HG03196 (cell line): ENCODE data around the gene WWOX.
"Not testable (repeated sequence)": the region's sequence is repeated elsewhere in the genome, so short reads cannot be mapped to it uniquely, and the experiment has no call there.

ENCODE experiments used
- ATAC-seq: cut with Tn5 transposase; IDR thresholded peaks from one replicate; pipeline ENCODE4 v1.9.1; 2021; ENCODE audit not compliant: unreplicated experiment

Gene WWOX

DNA sequence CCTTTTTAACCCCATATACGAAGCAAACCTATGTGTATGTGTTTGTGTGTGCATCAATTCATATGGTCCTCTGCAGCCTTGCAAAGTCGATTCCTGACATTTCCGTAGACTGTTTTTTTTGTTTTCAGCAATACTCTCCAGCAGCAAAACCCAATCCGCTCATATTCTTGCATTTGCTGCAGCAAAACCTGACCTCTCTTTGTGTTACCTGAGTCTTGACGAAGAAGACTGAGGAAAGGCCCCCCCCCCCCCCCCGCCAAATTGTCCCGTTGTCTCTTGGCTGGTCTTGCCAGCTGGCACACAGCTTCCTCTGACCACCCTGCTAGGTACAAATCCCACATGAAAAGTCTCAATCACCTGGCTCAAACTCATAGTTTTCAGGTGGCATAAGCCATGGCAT, 494.7 kb downstream of the WWOX start:
- no peak for ATAC-seq

DNA sequence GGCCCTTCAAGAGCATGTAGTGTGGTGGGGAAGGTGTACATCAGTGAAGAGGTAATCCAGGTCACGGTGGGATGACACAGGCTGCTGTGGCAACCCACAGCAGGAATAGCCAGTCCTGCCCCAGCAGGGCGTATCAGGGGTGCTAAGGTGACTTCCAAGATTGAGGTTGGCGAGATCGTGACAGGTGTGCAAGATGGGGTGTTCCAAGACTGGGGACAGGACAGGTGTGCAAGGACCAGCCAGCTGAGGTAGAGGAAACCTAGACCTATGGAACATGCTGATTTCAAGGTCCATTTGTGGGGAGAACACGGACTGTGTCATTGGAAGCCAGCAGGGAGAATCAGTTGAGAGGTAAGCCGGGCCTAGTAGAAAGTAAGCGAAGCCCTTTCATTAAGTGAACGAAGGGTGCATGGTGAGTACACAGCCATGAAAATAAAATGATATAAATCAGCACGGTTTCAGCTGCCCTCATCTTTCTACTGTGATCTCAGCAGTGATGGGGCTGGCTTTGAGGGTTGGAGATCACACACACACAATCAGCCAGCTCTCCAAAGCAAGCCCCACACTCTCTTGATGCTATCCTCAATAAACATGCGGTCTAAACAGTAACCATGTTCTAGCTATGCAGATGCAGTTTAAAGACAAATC, 497.0 kb downstream of the WWOX start:
- ATAC-seq = no peak

- no peak for ATAC-seq
Measured at GRCh38 chr16:78596996-78597422, 497.6 kb downstream of the WWOX start.

DNA sequence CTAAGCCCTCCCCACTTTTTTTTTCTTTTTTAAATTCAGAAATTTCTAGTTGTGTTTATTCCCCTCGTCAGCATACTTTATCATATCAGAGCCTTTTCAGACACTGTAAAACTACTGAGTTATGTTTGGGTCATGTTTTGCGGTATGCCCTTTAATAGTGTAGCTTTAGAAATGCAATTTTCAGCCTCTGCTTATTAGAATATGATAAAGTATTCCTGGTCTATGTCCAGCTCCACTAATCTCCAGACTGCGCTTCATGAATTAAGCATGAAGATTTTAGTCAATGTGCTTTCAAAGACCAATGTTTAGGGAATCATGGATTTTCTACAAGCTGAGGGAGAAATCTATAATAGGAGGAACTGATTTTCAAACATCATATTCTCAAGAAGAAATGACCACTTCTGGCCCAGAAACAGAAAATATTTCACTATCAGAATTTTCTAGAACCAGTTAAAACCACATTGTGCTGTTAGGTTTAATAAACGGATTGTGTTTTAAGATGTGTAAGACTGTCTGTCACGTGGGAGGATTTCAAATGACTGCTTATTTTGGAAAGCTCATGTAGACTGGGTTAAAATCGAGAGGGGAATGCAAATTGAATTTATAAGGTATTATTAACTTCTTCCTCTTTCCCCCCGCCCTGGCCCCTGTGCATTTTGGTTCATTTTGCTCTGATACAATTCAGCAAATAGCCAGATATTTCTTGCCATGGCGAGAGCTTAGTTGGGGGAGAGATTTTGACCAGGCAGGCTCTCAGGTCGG, 498.5 kb downstream of the WWOX start:
- no peak for ATAC-seq

- no peak for ATAC-seq
Measured at GRCh38 chr16:78599271-78599670, 499.8 kb downstream of the WWOX start.

DNA sequence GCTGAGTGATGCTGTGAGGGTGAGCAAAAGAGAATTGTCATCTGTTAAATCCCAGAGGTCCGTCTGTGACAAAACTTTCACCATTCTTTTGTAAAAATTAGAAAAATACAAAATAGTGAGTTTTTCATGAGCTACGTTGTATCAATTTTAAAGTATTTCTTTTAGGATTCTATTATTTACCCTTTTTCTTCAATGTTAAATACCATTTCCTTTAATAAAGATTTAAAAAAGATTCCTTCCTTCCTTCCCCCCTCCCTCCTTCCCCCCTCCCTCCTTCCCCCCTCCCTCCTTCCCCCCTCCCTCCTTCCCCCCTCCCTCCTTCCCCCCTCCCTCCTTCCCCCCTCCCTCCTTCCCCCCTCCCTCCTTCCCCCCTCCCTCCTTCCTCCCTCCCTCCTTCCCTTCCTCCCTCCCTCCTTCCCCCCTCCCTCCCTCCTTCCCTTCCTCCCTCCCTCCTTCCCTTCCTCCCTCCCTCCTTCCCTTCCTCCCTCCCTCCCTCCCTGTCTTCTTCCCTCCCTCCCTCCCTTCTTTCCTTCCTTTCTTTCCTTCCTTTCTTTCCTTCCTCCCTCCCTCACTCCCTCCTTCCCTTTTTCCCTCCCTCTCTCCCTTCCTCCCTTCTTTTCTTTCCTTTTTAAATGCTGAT, 505.1 kb downstream of the WWOX start:
- ATAC-seq = not testable (repeated sequence)

DNA sequence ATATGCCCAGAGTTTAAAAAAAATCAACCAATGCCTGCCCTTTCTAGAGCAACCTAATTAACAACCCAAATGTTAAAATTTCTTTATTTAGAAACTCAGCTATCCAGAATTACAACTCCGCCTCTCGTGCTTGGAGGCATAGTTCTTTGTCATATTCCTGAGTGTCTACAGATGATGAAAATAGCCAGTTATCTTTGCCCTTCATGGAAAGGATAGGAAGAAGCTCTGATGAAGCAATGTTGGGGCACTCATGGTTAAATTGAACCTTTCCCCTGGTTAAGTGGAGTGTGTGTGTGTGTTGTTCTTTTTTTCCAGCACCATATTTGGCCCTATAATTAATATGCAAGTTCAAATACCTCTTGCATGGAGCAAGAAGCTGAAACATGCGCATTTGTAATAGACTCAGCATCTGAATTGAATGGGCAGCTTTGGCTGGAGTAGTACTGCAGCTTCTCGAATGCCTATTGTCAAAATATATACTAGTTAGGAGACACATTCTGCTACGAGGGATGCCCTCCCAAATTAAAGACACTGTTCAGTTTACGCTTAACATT, 506.2 kb downstream of the WWOX start:
- no peak for ATAC-seq

GRCh38 chr16:78606545-78606944, 507.1 kb downstream of the WWOX start:
- ATAC-seq = no peak

GRCh38 chr16:78607022-78607421, 507.6 kb downstream of the WWOX start:
- ATAC-seq = no peak

DNA sequence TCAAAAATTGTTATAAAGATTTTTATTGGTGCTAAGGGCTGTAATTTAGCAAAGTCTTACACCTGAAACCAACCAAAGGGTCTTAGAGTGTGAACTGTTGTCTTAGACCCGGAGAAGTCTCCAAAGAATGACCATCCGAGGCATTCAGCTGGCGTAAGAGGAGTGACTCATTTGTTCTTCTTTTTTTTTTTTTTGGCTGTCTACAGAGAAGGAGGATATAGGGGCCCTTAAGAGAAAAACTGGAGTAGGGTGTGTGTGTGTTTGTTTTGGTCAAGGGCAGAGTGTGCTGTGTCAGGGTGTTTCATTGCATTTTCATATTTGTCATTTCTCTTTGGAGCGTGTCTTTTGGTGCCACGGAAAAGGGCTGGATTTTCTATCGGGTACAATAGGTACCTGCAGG, 508.0 kb downstream of the WWOX start:
- no peak for ATAC-seq

- no peak for ATAC-seq
Measured at GRCh38 chr16:78608305-78608776, 508.9 kb downstream of the WWOX start.

GRCh38 chr16:78609402-78610274, 510.2 kb downstream of the WWOX start:
- ATAC-seq = no peak

GRCh38 chr16:78611318-78611717, 511.9 kb downstream of the WWOX start:
- no peak for ATAC-seq

DNA sequence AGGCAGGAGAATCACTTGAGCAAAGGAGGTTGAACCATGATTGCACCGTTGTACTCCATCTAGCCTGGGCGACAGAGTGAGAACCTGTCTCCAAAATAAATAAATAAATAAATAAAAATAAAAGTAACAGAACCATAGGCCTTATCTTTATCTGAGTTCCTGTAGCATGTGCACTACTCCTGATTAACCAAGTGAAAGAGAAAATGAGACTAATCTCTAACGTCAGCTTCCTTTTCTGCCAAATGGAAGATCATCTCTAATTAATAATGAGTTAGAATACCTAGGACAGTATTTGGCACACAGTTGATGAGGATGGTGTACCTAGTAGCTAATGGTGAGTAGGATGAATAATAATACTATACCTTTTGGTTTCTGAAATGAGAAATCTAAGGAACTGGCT, 520.4 kb downstream of the WWOX start:
- ATAC-seq = no peak

GRCh38 chr16:78620291-78620690, 520.8 kb downstream of the WWOX start:
- no peak for ATAC-seq

DNA sequence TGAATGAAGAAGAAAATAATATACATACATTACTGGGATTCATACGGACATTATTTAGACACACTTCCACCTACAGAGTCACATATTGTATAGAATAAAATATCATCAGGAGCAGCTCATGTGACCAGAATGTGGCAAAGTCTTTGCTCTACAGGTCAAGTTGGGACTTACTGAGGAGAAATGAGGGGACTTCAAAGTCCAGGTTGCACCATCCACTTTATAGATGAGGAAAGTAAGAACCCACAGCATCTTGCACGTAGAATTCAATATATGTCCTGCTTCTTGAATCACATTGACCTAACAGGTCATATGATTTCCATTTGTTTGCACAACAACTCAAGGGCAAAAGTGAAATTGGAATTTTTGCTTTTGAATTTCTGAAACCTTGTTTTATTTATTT, 524.3 kb downstream of the WWOX start:
- ATAC-seq = no peak

DNA sequence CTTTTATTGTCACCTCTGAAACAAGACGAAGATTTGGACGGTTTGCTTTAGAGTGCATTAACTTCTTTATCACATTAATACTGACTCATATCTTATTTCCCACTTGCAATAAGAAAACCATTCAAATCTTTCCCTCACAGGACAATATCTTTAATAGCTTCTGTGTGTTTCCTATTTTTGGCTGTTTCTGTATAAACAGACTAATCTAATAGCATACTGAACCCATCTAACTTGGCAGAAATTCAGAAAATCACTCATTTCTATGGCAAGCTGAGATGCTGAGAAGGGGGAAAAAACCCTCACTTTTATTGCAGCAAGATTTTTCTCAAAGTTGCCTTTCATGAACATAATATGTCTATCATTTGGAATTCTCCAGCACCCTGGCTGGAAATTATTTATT, 524.9 kb downstream of the WWOX start:
- no peak for ATAC-seq

- no peak for ATAC-seq
Measured at GRCh38 chr16:78628461-78629045, 529.1 kb downstream of the WWOX start.

GRCh38 chr16:78629173-78629572, 529.7 kb downstream of the WWOX start:
- no peak for ATAC-seq

DNA sequence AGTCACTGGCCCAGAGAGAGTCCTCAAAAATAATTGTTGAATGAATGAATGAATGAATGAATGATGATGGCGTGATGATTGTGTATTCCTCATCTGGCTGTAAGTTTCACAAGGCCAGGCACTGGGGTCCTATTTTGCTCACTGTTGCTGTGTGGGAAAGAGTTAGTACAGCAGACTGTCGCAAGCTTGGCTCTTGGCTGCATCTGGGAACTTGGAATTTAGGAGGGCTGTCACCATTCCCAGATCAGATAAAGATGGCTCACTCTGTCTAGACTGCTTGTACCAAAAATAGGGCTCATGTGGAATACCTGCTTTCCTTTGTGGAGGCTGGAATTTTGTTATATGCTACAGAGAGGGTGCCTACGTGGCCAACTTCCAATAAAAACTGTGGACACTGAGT, 530.6 kb downstream of the WWOX start:
- no peak for ATAC-seq
